IMR-90 (cell line): Measurements from ENCODE around the gene AKNA. TPM values are rescaled to one million over a fixed set of nuclear protein-coding genes. Genes with fewer than 3 reads are reported as not detected.

Source experiments
- ATAC-seq: fragments of 200-7000 bp; cut with Tn5 transposase; 2 replicates; pipeline ENCODE4 v1.9.1; 2020; ENCODE audit warnings: low read depth, mild to moderate bottlenecking, moderate library complexity
- BruUV-seq: library from RNA; stranded (reverse); fragments of 400-500 nt; replicated peaks from 2 replicates; lab custom pipeline; 2021; lab: Mats Ljungman, UMichigan
- CTCF ChIA-PET: fragments of 300-600 bp; formaldehyde crosslinking; extraction: SDS; loops from one replicate; lab custom pipeline; 2021; ENCODE audit warnings: antibody characterized with exemption; lab: Yijun Ruan, JAX
- POLR2A ChIA-PET: fragments of 300-600 bp; sonication (Branson Sonifier 250); formaldehyde crosslinking; loops from one replicate; lab custom pipeline; 2022; ENCODE audit warnings: antibody characterized with exemption; ENCODE audit not compliant: unreplicated experiment; lab: Charles Lee
- DNase-seq: peaks from one replicate; pipeline ENCODE4 v3.0.0; 2013
- H2AFZ ChIP-seq: replicated peaks from 2 replicates; pipeline ENCODE3; 2013; ENCODE audit warnings: low read length, mild to moderate bottlenecking; ENCODE audit not compliant: poor library complexity
- H2AK5ac ChIP-seq: 2 replicates; pipeline ENCODE4 v1.6.1; 2013; ENCODE audit warnings: low read depth, low read length, inconsistent platforms
- H2AK9ac ChIP-seq: replicated peaks from 2 replicates; pipeline ENCODE3; 2013; ENCODE audit warnings: mild to moderate bottlenecking, low read depth, low read length, moderate library complexity; ENCODE audit not compliant: poor library complexity
- H2BK120ac ChIP-seq: 2 replicates; pipeline ENCODE4 v1.6.1; 2013; ENCODE audit warnings: low read depth, low read length, inconsistent platforms
- H2BK15ac ChIP-seq: 3 replicates; pipeline ENCODE4 v1.6.1; 2013; ENCODE audit warnings: low read depth, low read length, inconsistent platforms
- H2BK20ac ChIP-seq: 2 replicates; pipeline ENCODE4 v1.6.1; 2013; ENCODE audit warnings: low read depth, mild to moderate bottlenecking, inconsistent platforms, low read length, moderate library complexity
- H2BK5ac ChIP-seq: 2 replicates; pipeline ENCODE4 v1.6.1; 2013; ENCODE audit warnings: mild to moderate bottlenecking, low read depth, low read length, inconsistent platforms; ENCODE audit not compliant: poor library complexity, severe bottlenecking
- H3K14ac ChIP-seq: replicated peaks from 2 replicates; pipeline ENCODE4 v1.6.1; 2013; ENCODE audit warnings: low read depth, low read length, inconsistent platforms
- H3K18ac ChIP-seq: 2 replicates; pipeline ENCODE4 v1.6.1; 2013; ENCODE audit warnings: low read depth, low read length, control low read depth
- H3K23ac ChIP-seq: 2 replicates; pipeline ENCODE4 v1.6.1; 2013; ENCODE audit warnings: low read depth, low read length, inconsistent platforms
- H3K27ac ChIP-seq: 2 replicates; pipeline ENCODE4 v1.5.1; 2013; ENCODE audit warnings: mild to moderate bottlenecking, control low read depth, low read length; ENCODE audit not compliant: insufficient read depth
- H3K27me3 ChIP-seq: 2 replicates; pipeline ENCODE4 v1.6.1; 2013; ENCODE audit warnings: low read length; ENCODE audit not compliant: control insufficient read depth, insufficient read depth
- H3K36me3 ChIP-seq: 2 replicates; pipeline ENCODE4 v1.6.1; 2013; ENCODE audit warnings: low read length, mixed read lengths; ENCODE audit not compliant: control insufficient read depth, insufficient read depth
- H3K4ac ChIP-seq: 2 replicates; pipeline ENCODE4 v1.6.1; 2013; ENCODE audit warnings: low read depth, low read length, inconsistent platforms
- H3K4me1 ChIP-seq: 2 replicates; pipeline ENCODE4 v1.6.1; 2013; ENCODE audit warnings: low read length, mixed read lengths; ENCODE audit not compliant: control insufficient read depth, insufficient read depth
- H3K4me2 ChIP-seq: 2 replicates; pipeline ENCODE4 v1.6.1; 2013; ENCODE audit warnings: low read depth, mild to moderate bottlenecking, control low read depth, low read length, moderate library complexity
- H3K4me3 ChIP-seq: 2 replicates; pipeline ENCODE4 v1.5.1; 2013; ENCODE audit warnings: low read depth, mild to moderate bottlenecking, control low read depth, low read length, moderate library complexity; ENCODE audit not compliant: insufficient read depth
- H3K56ac ChIP-seq: 2 replicates; pipeline ENCODE4 v1.6.1; 2013; ENCODE audit warnings: low read length, inconsistent platforms; ENCODE audit not compliant: insufficient read depth; ENCODE audit errors: extremely low read depth
- H3K79me1 ChIP-seq, 2 experiments: 2 replicates each; pipeline ENCODE4 v1.6.1; 2013; ENCODE audit warnings: low read length in 2 of 2, inconsistent platforms in 1 of 2, low read depth in 1 of 2
- H3K9ac ChIP-seq: 2 replicates; pipeline ENCODE4 v1.6.1; 2013; ENCODE audit warnings: low read depth, low read length, control low read depth
- H3K9me1 ChIP-seq: 2 replicates; pipeline ENCODE4 v1.6.1; 2013; ENCODE audit warnings: low read length, inconsistent platforms; ENCODE audit not compliant: insufficient read depth
- H3K9me3 ChIP-seq: 2 replicates; pipeline ENCODE4 v1.6.1; 2013; ENCODE audit warnings: low read length; ENCODE audit not compliant: control insufficient read depth, insufficient read depth
- H4K20me1 ChIP-seq: 2 replicates; pipeline ENCODE4 v1.6.1; 2013; ENCODE audit warnings: low read length, inconsistent platforms; ENCODE audit not compliant: insufficient read depth
- H4K5ac ChIP-seq: 2 replicates; pipeline ENCODE4 v1.6.1; 2013; ENCODE audit warnings: mild to moderate bottlenecking, low read depth, low read length, control low read depth
- H4K8ac ChIP-seq, 2 experiments: 2 replicates each; pipeline ENCODE4 v1.6.1; 2013; ENCODE audit warnings: low read depth in 2 of 2, low read length in 2 of 2, control low read depth in 1 of 2, inconsistent platforms in 1 of 2
- H4K91ac ChIP-seq: 2 replicates; pipeline ENCODE4 v1.6.1; 2013; ENCODE audit warnings: low read depth, low read length, inconsistent platforms; ENCODE audit not compliant: insufficient read depth
- BHLHE40 ChIP-seq: fragments of 150-350 bp; IDR thresholded peaks from 2 replicates; pipeline ENCODE4 v1.6.1; 2016; ENCODE audit warnings: mild to moderate bottlenecking, low read depth, low read length
- CEBPB ChIP-seq: IDR thresholded peaks from 2 replicates; pipeline ENCODE4 v1.6.1; 2012; ENCODE audit warnings: low read depth, low read length, improper control_type of control experiment
- FOS ChIP-seq: fragments of 150-350 bp; IDR thresholded peaks from 2 replicates; pipeline ENCODE4 v1.6.1; 2016; ENCODE audit warnings: low read depth, low read length
- MXI1 ChIP-seq: IDR thresholded peaks from 2 replicates; pipeline ENCODE4 v1.6.1; 2012; ENCODE audit warnings: low read depth, mild to moderate bottlenecking, low read length, moderate library complexity, borderline replicate concordance
- RCOR1 ChIP-seq: IDR thresholded peaks from 2 replicates; pipeline ENCODE4 v1.6.1; 2012; ENCODE audit warnings: mild to moderate bottlenecking, low read length, improper control_type of control experiment; ENCODE audit not compliant: insufficient replicate concordance
- WGBS, 2 experiments: methylation state at CpG; one replicate each; pipeline versions ENCODE4 v1.1.5 to v1.1.7; 2013; ENCODE audit warnings: missing lambda C conversion rate in 2 of 2; ENCODE audit not compliant: insufficient read length in 1 of 2; ENCODE audit errors: extremely low coverage in 2 of 2; 5-methylcytosine and 5-hydroxymethylcytosine counted together
- dilution Hi-C: fragments of 300-500 bp; cut with HindIII; formaldehyde crosslinking; loops from one replicate; pipeline ENCODE4 v1.14.3; 2018; ENCODE audit warnings: low sequenced_read_pairs; ENCODE audit not compliant: unreplicated experiment
- in situ Hi-C: fragments of 300-500 bp; cut with MboI; formaldehyde crosslinking; loops from 3 replicates; pipeline ENCODE4 v1.14.3; 2019; ENCODE audit warnings: low sequenced_read_pairs, inconsistent platforms, mixed read lengths
- intact Hi-C: fragments of 100-400 bp; cut with micrococcal nuclease; formaldehyde crosslinking; loops from 2 replicates; pipeline ENCODE4 v1.10.0; 2022
- polyA plus RNA-seq, 3 experiments: library from polyadenylated mRNA; depleted of rRNA; stranded (reverse); fragments of >200 nt; gene quantifications; 2 replicates each; pipeline ENCODE4 v1.2.3, GENCODE V29; 2012; ENCODE audit warnings: low replicate concordance in 1 of 3
- total RNA-seq: library from RNA; depleted of rRNA; stranded (reverse); fragments of >200 nt; gene quantifications from 2 replicates; pipeline ENCODE4 v1.2.3, GENCODE V29; 2012
- TF ChIP-seq, protein P1 (sequence below): conservative IDR thresholded peaks from 2 replicates; pipeline ENCODE4 v1.5.1; 2012; ENCODE audit warnings: mild to moderate bottlenecking, low read depth, low read length, improper control_type of control experiment

The AKNA gene
- total and polyA plus RNA-seq, 2 of the 4 experiments (the other 2 are of a cell fraction), result 2.7 to 7.3 TPM

DNA sequence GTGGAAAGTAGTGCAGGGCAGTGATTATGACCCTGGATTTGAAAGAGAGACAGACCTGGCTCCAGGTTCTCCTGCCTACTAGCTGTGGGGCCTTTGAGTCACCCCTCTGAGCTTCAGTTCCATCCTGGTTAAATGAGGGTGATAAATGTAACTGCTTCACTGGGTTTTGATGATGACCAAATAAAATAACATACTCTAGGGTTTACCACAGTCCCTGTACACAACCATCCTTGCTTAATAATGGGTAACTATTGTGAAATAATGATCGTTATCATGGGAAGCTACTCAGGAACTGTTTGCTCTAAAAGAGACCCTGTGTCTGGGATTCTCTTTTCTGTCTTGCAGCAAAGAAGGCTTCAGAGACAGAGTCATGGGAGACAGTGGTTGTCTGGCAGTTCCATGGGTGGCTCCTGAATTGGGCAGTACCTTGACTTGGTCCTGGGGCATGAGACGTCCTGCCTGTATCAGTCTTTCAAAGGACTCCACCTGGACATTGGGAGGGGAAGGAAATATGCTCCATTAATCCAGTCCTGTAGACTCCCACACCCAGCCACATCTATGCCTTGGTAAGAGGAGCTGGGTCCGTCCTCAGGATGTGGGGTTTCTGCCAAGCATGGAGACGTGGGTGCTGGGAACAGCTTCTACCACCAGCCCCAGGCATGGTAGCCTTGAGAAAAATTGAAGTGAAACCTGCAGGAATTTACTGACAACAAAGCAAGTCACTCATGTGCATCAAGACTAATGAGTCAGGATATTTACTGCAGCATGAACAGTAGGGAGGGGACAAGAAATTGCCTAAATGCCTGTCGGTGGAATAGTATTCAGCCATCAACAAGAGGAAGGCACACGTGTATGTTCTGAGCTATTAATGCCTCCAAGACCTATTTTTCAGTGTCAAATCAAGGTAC, 23.4 kb downstream of the AKNA start:
- DNase-seq, result peak; percentile 85
- peak overlapping the region; percentile 77 for H3K4ac ChIP-seq
- H3K27ac ChIP-seq, result peak overlapping the region; percentile 8; the same call in 1 of the 2 replicates
- POLR2A ChIA-PET, result no interaction called here
- dilution Hi-C loops, result no loop called here
- H3K27me3 ChIP-seq, result no peaks in the 10 kb centered on the region
- peaks cover 18% of the 10 kb centered on the region for H3K9me1 ChIP-seq
- H2BK5ac ChIP-seq, result no peak overlapping the region
- H2AK5ac ChIP-seq, result peak overlapping the region; percentile 5
- H3K36me3 ChIP-seq, result peaks cover 58% of the 10 kb centered on the region
- 100% methylated on average over 1 of the region's 6 CpGs; no CpG with 5 or more reads in 1 of the 2 experiments for WGBS, 2 experiments
- no peak overlapping the region for H2AFZ ChIP-seq
- peak; percentile 48 for ATAC-seq
- H4K20me1 ChIP-seq, result no peaks in the 10 kb centered on the region; the same call in 1 of the 2 replicates
- peak overlapping the region; percentile 20; the same call in 1 of the 2 replicates for H3K4me2 ChIP-seq
- in situ Hi-C loops, result no loop called here
- H3K18ac ChIP-seq, result peak overlapping the region; percentile 69
- H4K91ac ChIP-seq, result peak overlapping the region; percentile 26
- peaks cover 2 to 7% of the 10 kb centered on the region in 2 experiments for H3K79me1 ChIP-seq
- no peak overlapping the region for H3K4me3 ChIP-seq
- H2BK15ac ChIP-seq, result no peak overlapping the region; the same call in 2 of the 3 replicates
- intact Hi-C loops, result no loop called here
- H4K8ac ChIP-seq, result peak overlapping the region in 1 of 2 experiments; percentile 29; a peak in 1 of 4 replicates
- CTCF ChIA-PET, result interaction anchor here (0.8 kb wide), 1 partner anchor 257 kb away, joined by 3 read pairs; no protein-coding TSS in a partner anchor
- no peak overlapping the region for H3K9ac ChIP-seq
- TF ChIP-seq, protein P1, sequence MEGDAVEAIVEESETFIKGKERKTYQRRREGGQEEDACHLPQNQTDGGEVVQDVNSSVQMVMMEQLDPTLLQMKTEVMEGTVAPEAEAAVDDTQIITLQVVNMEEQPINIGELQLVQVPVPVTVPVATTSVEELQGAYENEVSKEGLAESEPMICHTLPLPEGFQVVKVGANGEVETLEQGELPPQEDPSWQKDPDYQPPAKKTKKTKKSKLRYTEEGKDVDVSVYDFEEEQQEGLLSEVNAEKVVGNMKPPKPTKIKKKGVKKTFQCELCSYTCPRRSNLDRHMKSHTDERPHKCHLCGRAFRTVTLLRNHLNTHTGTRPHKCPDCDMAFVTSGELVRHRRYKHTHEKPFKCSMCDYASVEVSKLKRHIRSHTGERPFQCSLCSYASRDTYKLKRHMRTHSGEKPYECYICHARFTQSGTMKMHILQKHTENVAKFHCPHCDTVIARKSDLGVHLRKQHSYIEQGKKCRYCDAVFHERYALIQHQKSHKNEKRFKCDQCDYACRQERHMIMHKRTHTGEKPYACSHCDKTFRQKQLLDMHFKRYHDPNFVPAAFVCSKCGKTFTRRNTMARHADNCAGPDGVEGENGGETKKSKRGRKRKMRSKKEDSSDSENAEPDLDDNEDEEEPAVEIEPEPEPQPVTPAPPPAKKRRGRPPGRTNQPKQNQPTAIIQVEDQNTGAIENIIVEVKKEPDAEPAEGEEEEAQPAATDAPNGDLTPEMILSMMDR, result no peak
- TF ChIP-seq RCOR1 (no peak), MXI1 (no peak), CEBPB (peak; percentile 100), FOS (peak; percentile 39; the same call in 1 of the 2 replicates), BHLHE40 (0 out of 2 replicates have a peak, but pooled peaks have one; percentile 18)
- no peak overlapping the region for H2AK9ac ChIP-seq
- 0 out of 2 replicates have a peak overlapping the region, but pooled peaks have one; percentile 5 for H3K14ac ChIP-seq
- no peak overlapping the region for H3K23ac ChIP-seq
- peaks cover 16% of the 10 kb centered on the region for H3K4me1 ChIP-seq
- peak overlapping the region; percentile 22; the same call in 1 of the 2 replicates for H4K5ac ChIP-seq
- H2BK20ac ChIP-seq, result peak overlapping the region; percentile 64; the same call in 1 of the 2 replicates
- no peak overlapping the region for H3K56ac ChIP-seq
- H2BK120ac ChIP-seq, result peak overlapping the region; percentile 5; the same call in 1 of the 2 replicates
- no TSS peak for BruUV-seq
- no peaks in the 10 kb centered on the region for H3K9me3 ChIP-seq
